RKO (cell line): ENCODE results near the gene GBE1.
"Not testable (repeated sequence)": the region's sequence is repeated elsewhere in the genome, so short reads cannot be mapped to it uniquely, and the experiment has no call there.

Experiments used
- DNase-seq: peaks from one replicate; pipeline ENCODE4 v3.0.0-alpha.2; 2016; ENCODE audit warnings: low spot score

The GBE1 gene

DNA sequence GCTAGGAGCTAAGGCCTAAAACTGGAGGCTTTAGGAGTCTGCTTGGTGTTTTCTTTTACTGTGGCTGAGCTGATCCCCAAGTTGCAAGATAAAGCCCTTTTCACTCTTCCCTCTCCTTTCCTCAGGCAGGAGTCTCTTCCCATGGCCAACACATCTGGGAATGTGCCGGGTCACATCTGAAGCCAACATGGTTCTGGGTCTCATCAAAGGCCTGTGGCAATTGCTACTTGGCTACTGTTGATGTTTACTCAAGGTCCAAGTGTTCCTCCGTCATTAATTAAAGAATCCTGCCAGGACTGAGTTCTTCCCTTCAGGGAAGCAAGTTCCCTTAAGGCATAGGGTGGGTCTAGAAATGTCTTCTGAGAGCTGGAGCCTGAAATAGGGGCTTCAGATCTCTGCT is 230.2 kb downstream of the GBE1 start:
- DNase-seq: no peak

DNA sequence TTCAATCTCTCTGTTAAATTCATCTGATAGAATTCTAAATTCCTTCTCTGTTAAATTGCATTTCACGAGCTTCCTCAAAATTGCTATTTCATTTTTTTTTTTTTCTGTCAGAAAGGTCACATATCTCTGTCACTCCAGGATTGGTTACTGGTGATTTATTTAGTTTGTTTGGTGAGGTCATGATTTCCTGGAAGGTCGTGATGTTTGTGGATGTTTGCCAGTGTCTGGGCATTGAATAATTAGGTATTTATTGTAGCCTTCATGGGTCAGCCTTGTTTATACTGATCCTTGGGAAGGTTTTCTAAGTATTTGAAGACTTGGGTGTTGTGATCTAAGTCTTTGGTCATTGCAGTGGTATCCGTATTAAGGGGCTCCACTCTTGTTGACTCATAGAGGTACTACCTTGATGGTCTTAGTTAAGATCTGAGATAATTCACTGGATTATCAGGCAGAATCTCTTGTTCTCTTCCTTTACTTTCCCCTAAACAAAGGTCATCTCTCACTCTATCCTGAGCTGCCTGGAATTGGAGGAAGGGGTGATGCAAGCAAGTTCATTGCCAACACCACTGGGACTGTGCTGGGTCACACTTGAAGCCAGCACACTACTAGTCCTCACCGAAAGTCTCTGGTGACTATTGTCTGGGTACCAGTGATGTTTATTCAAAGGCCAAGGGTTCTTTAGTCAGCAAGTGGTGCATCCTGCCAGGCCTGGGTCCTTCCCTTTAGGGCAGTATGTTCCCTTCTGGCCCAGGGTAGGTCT is 231.1 kb downstream of the GBE1 start:
- DNase-seq: no peak

DNA sequence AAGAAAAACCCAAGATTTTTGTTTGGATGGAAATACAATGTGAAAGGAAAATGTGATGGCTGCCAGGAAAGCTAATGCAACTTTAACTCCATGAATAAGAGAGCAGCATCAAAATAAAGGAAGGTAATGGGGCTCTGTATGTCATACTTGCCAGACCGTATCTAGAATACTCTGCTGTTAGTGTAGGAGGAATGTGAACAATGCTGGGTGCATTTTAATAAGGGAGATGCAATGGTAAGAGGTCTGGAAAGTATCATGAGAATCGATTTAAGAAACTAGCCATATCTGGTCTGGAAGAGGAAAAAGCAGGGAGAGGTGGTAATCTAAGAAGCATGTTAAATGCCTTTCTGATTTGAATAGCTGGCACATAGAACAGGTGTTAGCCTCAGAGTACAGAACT is 239.6 kb downstream of the GBE1 start:
- DNase-seq: no peak

DNA sequence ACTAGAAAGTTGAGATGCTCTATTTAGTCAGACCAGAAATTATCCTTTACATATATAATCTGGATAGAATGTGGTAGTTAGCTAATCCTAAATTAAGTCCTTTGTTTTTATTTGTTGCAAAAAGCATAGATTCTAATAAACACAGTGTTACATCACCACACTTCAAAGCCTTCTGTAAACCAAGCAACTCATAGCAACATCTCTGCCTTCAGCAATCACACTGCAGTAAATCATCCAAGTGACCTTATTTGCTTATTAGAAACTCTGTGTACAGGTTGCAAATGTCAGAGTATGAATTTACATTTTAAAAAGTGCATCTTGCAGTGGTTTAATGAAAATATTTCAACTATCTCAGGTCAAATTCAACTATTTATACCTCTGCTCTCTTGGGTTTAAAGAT is 242.5 kb downstream of the GBE1 start:
- DNase-seq: no peak

DNA sequence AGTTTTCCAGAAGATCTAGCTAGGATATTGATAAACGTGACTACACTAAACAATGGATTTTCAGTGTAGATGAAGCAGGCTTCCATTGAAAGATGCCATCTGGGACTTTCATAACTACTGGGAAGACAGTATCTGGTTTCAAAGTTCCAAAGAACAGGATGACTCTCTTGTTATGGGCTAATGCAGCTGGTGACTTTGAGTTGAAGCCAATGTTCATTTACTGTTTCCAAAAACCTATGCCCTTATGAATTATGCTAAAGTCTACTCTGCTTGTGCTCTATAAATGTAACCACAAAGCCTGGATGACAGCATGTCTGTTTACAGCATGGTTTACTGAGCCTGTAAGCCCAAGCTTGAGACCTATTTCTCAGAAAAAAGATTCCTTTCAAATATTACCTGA is 245.4 kb downstream of the GBE1 start:
- no peak for DNase-seq

DNA sequence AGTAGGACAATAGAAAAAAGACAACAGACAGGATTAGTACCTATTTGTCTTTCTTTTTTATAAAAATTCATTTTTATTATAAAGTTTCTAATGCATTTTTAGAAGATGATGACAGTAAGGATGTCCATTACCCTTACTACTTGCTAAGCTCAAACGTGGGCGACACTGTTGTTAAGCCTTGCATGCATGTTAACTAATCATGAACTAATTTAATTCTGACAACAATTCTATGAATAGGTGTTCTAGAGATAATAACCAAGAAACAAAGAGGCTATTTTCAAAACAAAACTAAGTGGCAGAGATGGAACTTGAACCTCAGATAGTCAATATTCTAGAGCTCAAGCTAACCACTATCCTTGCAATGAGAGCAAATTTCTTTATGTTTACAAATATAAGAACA is 247.9 kb downstream of the GBE1 start:
- no peak for DNase-seq

DNA sequence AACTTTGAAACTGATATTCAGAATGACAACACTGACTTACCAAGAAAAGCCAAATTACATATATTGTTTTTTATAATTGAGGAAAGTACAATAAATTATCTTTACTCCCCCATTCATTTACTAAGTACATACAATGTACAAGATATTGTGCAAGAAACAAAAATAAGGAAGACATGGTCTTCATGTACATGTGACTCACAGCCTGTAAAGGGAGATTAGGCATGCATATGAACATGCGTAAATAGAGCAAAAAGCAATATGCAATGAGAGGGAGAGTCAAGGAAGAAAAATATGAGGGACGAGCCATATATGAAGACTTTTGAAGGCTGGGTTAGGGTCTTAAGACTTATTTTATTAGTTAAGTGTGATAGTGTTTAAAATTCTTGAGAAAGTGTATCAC is 258.4 kb downstream of the GBE1 start:
- DNase-seq: no peak

DNA sequence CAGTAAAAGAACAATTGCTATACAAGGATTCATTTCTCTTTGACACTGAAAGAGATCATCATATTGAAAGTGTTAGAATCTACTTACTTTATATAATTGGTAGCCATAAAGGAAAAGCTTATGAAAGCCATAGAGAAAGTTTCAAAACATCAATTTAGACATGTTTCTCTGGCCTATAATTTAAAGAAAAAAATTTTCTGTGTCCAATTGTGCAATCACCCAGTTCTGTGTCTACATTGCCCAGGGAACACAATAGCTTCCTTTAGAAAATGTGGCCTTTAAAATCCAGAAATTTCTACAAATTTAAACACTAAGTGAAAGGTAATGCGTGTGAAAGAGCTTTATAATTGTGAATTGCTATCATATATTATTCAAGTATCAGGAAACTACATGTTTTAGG is 259.2 kb downstream of the GBE1 start:
- no peak for DNase-seq

DNA sequence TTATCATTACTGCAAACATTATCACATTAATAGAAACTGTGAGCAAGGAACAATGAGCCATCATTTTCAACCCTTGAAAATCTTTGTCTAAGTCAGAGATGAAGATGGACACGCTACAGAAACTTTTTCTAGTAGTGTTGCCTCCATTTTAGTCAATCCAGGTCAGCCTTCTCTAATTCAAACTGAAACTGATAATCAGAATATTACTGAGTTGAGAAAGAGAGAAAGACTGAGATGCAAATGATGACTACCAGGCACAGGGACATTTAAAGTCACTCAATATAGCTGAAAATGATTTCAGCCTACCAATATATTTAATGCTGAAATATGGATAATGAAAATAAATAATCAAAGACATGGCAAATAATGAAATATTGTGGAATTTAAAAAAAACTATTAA is 261.4 kb downstream of the GBE1 start:
- DNase-seq: no peak

DNA sequence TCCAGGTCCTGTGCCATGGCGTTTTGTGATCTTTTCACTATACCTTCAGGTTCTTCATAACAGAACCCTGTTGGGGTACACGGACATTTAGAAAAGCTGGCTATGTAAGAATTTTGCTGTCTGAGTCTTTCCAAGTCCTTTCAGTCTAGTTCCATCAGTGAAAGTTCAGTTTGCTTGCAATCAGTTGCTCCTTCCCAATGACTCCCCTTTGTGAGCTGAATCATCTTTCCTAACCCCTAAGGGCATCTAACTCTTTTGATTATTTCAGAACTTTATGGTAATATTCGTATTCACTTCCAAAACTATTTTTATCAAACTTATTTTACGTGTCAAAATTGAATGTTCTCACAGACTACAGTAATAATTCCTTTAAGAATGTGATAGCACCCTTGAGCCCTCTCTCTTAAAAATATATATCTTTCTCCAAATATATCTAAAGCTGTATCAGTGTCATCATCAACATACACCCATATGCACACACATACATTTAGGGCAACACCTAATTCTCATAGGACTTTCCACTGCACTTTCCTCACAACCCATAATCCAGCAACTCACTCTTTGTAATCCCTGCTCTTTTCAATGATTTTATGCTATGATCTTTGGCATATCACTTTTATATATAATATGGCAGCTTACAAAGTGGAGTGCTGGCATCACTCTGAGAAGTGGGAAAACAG is 263.7 kb downstream of the GBE1 start:
- DNase-seq: no peak

DNA sequence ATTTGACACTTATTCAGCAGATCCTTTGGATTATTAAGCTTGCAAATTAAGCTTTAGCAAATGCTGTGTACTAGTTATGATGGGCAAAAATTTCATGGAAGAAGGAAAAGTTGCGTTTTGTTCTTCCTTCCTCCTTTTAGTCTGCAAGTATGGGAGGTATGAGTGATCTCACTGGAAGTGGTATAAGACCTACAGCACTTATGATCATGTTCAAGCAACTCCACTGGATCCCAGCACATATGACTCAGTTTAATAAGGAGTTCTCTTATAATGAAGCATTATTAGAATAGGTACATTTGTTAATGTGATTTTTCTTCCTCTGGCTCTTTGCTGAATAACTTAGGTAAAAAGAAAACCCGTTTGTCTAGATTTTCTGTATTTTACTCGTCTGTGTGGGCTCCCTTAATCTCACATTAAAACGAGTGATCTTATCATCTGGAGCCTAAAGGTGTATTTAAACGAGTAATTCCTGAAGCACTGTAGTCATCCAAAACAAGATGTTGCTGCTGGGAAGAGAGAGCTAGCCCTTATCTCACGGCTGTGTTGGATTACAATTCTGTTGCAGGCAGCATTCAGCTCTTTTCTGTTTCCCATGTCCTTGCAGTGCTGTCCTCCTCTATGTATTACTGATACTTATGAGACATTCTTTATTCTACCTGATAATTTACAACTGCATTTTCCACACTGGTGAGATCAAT is 264.9 kb downstream of the GBE1 start:
- no peak for DNase-seq

DNA sequence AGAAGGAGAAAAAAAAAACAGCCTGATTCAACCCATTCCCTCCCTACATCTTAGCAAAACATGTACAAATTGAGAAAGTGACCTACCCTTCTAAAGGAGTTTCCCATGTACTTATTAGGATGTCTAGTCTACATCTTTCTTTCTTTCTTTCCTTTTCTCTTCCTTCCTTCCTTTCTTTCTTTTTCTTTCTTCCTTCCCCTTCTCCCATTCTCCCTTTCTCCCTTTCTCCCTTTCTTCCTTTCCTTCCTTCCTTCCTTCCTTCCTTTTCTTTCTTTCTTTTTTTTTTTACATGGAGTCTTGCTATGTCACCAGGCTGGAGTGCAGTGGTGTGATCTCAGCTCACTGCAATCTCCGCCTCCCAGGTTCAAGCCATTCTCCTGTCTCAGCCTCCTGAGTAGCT is 269.0 kb downstream of the GBE1 start:
- not testable (repeated sequence) for DNase-seq

DNA sequence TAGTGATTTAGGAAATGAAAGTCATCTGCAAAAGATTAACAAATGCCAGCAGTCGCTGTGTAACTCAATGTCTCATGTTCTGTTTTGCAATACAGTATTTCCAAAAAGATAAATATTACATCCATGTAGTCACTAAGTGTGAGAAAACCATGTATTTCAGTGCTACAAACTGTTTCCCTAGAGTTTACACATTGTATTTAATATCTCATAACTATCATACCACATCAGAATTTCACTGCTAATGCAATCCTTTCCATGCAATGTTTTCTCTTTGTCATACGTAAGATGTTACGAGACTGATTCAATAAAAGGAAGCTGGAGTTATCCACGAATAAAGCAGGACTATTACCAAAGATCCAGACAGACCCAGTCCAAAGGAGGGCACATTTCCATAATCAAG is 269.4 kb downstream of the GBE1 start:
- no peak for DNase-seq

DNA sequence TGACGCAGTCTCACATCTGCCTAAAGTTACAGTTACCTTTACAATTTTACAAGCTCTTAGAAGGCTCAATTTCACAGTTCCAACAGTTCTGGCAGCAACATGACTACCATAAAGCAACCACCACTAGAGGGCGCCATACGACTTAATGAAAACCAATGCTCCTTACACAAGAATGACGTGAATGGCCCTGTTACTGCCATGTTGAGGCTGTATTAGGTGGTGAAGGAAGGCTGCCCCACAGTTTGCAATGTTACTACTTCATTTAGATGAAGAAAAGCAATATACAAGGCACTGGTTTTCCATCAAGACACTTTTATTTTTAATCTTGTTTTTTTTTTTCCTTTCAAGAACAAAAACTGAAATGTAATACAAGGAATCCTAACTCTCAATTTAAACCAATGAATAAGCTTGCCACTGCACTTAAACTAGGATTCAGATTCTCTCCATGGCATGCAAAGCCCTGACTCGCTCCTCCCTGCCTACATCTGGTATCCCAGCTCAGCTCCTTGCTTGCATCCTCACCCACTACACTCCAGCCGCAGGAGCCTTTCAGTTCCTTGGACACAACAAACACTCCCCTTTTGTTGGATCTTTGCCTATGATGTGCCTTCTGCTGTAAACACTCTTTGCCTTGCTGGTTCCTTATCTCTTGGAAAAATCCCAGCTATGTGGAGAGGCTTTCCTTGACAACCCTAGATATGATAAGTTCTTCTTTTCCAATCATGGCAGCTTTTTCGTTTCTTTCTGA is 270.7 kb downstream of the GBE1 start:
- peak; percentile 88 for DNase-seq

DNA sequence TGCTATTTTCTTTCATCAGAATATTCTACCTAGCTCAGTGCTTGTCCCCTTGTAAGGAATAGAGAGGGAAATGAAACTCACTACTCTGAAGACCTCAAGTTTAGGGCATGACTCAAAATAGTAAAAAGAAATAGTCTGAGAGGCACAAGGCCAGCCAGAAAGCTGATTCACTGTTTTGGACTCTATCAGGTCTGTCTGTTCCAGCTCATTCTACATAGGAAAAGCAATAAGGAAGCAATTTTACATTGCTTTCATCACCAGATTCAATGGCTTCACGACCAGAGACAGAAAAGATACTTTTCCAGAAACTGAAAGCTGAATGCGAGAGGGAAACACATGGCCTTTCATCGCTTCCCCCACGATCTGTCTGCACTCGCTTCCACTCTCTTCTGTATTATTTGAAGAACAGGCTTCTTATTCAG is 276.0 kb downstream of the GBE1 start:
- peak; percentile 25 for DNase-seq

DNA sequence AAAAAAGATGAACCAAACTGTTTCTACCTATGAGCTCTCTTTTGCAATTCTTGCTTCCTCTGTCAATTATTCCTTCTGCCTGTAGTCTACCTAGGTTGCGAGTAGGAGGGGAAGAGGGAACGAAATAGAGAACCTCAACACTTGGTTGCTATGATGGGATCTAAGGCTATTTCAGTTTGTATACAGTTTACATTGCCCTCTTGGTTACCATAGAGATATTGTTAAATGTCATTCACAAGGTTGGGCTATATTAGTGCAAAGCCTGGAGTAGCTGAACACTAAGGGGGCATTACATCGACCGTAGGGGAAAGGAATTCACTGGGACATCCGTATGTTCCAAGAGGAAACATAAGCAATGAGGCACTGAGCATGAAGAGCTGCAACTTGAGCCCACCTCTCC is 276.9 kb downstream of the GBE1 start:
- DNase-seq: no peak

DNA sequence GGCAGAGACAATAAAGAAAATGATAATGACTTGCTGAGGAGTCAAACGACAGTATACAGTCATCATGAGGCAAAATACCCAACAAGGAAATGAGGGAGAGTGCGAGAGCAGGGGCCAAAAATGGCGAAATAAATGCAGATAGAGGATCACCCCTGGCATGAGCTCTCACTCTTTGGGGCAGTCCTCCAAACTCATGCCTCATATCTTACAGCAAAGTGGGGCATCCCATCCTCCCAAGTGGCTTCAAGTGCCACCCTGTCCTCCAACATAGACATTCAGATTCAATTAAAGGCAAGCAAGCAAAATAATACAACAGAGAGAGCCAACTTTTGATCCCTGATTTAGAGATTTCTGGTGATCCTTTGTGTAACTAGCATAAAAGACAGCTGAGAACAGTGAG is 278.4 kb downstream of the GBE1 start:
- DNase-seq: no peak

DNA sequence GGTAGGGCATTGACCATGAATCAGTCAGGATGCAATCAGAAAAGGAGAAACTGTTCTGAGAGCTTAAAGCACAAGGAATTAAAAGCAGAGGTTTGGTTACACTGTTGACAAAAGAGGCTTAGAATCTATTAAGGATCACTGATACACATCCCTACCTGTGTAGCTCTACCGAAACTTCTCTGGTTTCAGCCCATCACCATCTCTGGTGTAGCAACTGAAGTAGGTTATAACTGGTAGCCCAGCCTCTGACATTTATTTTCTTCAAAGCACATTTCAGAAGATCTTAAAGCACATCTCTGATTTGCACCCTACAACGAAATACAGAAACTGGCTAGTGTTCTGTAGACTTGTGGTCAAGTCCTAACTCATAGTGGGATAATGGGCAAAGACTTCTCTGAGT is 283.7 kb downstream of the GBE1 start:
- no peak for DNase-seq

DNA sequence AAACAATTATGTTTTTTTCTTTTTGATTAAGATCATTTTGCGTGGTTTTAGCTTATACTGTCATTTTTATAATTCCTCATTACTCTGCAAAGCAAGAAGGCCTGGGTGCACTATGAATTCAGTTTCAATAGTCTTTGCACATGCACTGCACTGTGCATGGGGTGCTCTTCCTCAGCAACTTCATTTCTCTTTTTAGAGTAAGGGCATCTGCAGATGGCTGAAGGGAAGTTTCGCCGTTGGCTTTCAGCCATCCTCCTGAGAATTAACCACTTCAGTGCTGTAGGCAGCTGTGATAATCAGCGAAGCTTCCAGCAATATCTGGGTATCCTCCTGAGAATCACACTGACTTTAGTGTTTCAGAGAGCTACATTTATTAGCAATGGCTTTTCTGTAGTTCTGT is 284.8 kb downstream of the GBE1 start:
- DNase-seq: no peak

DNA sequence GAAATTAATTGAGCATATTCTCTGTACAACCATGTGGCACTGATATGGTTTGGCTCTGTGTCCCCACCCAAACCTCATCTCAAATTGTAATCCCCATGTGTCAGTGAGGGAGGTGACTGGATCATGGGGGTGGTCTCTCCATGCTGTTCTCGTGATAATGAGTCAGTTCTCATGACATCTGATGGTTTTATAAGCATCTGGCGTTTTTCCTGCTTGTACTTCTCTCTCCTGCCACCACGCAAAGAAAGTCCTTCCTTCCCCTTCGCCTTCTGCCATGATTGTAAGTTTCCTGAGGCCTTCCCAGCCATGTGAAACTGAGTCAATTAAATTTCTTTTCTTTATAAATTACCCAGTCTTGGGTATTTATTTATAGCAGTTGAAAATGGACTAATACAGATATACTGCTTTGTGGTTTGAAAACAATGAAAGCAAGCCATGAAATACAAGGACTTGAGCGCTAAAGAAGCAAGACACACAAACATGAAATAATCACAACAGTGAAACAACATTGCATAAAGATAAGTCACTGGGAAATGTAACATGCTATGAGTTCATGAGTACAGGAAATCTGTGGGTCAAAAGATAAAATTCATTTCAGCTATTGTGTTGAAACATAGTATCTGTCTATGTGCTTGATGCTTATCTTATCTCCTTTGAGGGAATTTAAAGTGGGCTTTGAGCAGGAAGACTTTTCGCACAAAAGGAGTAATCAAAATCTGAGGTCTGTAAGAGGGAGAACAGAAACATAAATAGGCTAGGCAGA is 288.7 kb downstream of the GBE1 start:
- DNase-seq: no peak

DNA sequence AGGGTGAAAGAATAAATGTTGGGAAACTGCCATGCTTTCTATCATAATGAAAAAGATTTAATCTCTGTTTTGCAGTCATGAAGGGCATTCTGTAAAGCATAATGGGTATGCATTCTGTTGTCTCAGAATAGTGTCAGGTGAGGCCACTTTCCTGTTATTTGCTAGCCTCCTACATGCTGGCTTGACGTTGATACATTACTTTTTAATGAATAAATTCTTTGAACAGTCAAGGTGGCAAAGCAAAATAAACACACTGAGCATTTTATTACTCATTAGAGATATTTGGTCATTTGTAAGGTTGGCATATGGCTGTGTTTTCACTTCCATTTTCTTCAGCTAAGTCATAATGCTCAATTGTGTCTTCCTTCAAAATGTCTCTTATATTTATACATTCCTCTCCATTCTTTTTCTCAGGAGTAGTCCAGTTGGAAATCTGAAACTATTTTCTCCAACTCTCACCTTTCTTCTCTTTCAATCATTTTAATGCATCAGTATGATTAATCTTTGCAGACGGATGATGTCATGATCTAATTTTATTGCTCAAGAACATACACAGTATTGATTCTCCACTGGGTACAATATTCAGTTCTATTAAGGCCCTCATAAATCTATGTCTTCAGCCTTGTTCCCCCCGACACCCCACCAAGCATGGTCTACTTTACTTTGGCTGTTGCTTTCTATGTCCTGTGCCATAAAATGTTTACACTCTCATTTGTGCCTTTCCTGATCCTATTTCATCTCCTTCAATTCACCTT is 290.7 kb downstream of the GBE1 start:
- DNase-seq: no peak
